ENCODE data around the gene SHKBP1. TPM values are rescaled to one million over a fixed set of nuclear protein-coding genes. Genes with fewer than 3 reads are reported as not detected.
"Not testable (repeated sequence)": the region's sequence is repeated elsewhere in the genome, so short reads cannot be mapped to it uniquely, and the experiment has no call there.

SHKBP1 gene
- total RNA-seq, 2 experiments from 2014 or later: 100 to 155 TPM

DNA sequence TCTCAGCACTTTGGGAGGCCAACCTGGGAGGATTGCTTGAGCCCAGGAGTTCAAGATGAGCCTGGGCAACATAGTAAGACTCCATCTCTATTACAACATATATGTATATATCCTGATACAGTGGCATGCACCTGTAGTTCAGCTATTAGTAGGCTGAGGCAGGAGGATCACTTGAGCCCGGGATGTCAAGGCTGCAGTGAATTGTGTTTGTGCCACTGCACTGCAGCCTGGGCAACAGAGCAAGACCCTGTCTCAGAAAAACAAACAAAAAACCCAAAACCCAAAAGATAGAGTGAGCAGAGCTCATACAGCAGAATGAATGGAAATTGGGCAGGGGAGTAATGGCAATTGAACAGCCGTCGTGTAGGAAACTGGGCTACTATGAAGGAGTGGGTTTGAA, 17.3 kb upstream of the SHKBP1 start:
- H3K27ac Mint-ChIP-seq: no peak overlapping the region
- ATAC-seq (no peak), DNase-seq (no peak)
- H3K4me3 Mint-ChIP-seq: no peak overlapping the region
- intact Hi-C loops (cut with DNase I, micrococcal nuclease): no loop called here
- H3K36me3 Mint-ChIP-seq (ENCODE audit: low read depth): no peaks in the 10 kb centered on the region
- ChIA-PET CTCF (interaction anchor here (0.8 kb wide), 1 partner anchor 11 kb away, joined by 5 read pairs; no protein-coding TSS in a partner anchor), POLR2A (no interaction called here)
- no peaks in the 10 kb centered on the region for H3K9me3 Mint-ChIP-seq (ENCODE audit: low read depth)
- peaks cover 28% of the 10 kb centered on the region for H3K27me3 Mint-ChIP-seq
- no peaks in the 10 kb centered on the region for H3K4me1 Mint-ChIP-seq

DNA sequence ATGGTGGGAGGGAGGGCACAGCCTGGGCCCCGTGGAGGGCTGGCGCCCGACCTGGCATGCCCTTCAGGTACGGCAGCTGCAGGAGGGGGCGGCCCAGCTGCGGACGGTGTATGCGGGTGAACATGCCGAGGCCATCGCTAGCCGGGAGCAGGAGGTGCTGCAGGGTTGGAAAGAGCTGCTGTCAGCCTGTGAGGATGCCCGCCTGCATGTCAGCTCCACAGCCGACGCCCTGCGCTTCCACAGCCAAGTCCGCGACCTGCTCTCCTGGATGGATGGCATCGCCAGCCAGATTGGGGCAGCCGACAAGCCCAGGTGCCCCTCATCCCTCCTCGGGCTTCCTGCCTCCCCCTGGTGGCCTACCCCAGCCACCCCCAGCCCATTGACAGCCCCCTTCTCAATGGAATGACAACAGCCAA, 16.6 kb upstream of the SHKBP1 start:
- intact Hi-C loops (cut with DNase I, micrococcal nuclease): no loop called here
- no peak overlapping the region for H3K4me3 Mint-ChIP-seq
- no peaks in the 10 kb centered on the region for H3K4me1 Mint-ChIP-seq
- ChIA-PET POLR2A (no interaction called here), CTCF (no interaction called here)
- no peaks in the 10 kb centered on the region for H3K9me3 Mint-ChIP-seq (ENCODE audit: low read depth)
- H3K36me3 Mint-ChIP-seq (ENCODE audit: low read depth): no peaks in the 10 kb centered on the region
- DNase-seq (no peak), ATAC-seq (no peak)
- no peak overlapping the region for H3K27ac Mint-ChIP-seq
- H3K27me3 Mint-ChIP-seq: peaks cover 22% of the 10 kb centered on the region

DNA sequence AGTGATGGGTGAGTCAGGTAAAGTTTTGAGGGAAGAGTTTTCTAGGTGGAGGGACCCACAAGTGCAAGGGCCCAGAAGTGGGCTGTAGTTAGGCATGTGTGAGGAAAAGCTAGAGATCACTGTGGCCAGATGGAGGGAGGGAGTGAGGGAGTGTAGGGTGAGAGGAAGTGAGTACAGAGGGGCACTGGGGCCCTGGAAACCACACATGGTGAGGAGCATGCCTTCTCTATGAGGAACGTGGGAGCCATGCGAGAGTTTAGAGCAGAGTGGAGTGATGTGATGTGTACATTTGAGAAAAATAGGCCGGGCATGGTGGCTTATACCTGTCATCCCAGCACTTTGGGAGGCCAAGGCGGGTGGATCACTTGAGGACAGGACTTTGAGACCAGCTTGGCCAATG, 14.7 kb upstream of the SHKBP1 start:
- ChIA-PET CTCF (interaction anchor here (0.7 to 1.4 kb wide), 2 partner anchors 46 to 84 kb away, joined by 3 read pairs; no protein-coding TSS in a partner anchor), POLR2A (no interaction called here)
- Mint-ChIP-seq H3K27me3 (peaks cover 26% of the 10 kb centered on the region), H3K9me3 (ENCODE audit: low read depth) (no peaks in the 10 kb centered on the region), H3K4me3 (no peak overlapping the region), H3K36me3 (ENCODE audit: low read depth) (no peaks in the 10 kb centered on the region), H3K4me1 (no peaks in the 10 kb centered on the region), H3K27ac (no peak overlapping the region)
- no peak for ATAC-seq
- intact Hi-C loops (cut with DNase I, micrococcal nuclease): no loop called here
- no peak for DNase-seq

DNA sequence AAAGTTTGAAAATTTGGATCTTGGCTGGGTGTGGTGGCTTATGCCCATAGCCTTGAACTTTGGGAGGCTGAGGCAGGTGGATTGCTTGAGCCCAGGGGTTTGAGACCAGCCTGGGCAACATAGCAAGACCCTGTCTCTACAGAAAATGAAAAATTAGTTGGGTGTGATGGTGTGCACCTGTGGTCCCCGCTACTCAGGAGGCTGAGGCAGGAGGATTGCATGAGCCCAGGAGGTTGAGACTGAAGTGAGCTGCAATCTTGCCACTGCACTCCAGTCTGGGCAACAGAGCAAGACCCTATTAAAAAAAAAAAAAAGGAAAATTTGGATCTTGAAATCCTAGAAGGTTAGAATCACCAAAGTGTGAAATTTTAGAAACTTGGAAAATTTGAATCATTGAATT, 12.1 kb upstream of the SHKBP1 start:
- H3K4me3 Mint-ChIP-seq; H3K27ac Mint-ChIP-seq; DNase-seq; H3K4me1 Mint-ChIP-seq; CTCF ChIA-PET; intact Hi-C loops (cut with DNase I, micrococcal nuclease); H3K36me3 Mint-ChIP-seq (ENCODE audit: low read depth); H3K9me3 Mint-ChIP-seq (ENCODE audit: low read depth); ATAC-seq: not testable (repeated sequence)
- POLR2A ChIA-PET: interaction anchor here (0.7 kb wide), 1 partner anchor 9 kb away, joined by 3 read pairs; no protein-coding TSS in a partner anchor
- H3K27me3 Mint-ChIP-seq: peaks cover 36% of the 10 kb centered on the region

DNA sequence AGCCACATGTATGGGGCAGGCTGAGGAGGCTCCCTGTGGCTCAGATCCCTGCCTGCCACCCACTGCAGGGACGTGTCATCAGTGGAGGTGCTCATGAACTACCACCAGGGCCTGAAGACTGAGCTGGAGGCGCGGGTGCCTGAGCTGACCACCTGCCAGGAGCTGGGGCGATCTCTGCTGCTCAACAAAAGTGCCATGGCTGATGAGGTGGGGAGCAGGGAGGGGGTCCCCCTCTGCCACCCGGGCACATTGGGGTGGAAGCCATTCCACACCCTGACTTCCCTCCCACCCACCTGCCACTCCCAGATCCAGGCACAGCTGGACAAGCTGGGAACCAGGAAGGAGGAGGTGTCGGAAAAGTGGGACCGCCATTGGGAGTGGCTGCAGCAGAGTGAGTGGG, 11.3 kb upstream of the SHKBP1 start:
- H3K27ac Mint-ChIP-seq: no peak overlapping the region
- POLR2A ChIA-PET: no interaction called here
- no peak overlapping the region for H3K4me3 Mint-ChIP-seq

DNA sequence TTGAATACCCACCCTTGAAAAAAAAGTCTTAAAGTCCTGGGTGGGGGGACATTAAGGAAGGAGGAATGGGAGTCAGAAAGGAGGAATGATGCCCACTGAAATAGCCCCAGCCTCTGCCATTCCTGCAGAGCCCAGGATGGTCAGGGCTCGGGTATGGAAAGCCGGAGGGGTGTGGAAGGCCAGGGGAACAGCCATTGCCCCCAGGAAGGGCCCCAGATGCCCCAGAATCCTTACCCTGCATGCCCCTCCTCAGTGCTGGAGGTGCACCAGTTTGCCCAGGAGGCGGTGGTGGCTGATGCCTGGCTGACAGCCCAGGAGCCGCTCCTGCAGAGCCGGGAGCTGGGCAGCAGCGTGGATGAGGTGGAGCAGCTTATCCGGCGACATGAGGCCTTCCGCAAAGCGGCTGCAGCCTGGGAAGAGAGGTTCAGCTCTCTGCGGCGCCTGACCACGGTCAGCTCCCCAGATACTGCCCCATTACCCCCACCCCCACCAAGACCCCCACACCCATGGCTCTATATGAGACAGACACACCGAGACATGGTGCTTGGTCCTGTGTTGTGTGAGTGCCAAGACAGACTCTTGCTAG, 10.7 kb upstream of the SHKBP1 start:
- Mint-ChIP-seq H3K4me1 (peaks cover 11% of the 10 kb centered on the region), H3K36me3 (ENCODE audit: low read depth) (no peaks in the 10 kb centered on the region), H3K9me3 (ENCODE audit: low read depth) (no peaks in the 10 kb centered on the region), H3K4me3 (no peak overlapping the region), H3K27ac (no peak overlapping the region), H3K27me3 (peaks cover 31% of the 10 kb centered on the region)
- intact Hi-C loops (cut with DNase I, micrococcal nuclease): no loop called here
- POLR2A ChIA-PET: no interaction called here
- CTCF ChIA-PET: interaction anchor here (1.5 kb wide), 1 partner anchor 13 kb away, joined by 3 read pairs; no protein-coding TSS in a partner anchor
- no peak for ATAC-seq
- DNase-seq: no peak

More for the DNA sequence above, 11.3 kb upstream of the SHKBP1 start:
- ATAC-seq (no peak), DNase-seq (no peak)
- Mint-ChIP-seq H3K36me3 (ENCODE audit: low read depth) (no peaks in the 10 kb centered on the region), H3K9me3 (ENCODE audit: low read depth) (no peaks in the 10 kb centered on the region), H3K4me1 (peaks cover 6% of the 10 kb centered on the region), H3K27me3 (peaks cover 34% of the 10 kb centered on the region)
- intact Hi-C loops (cut with DNase I, micrococcal nuclease): no loop called here
- CTCF ChIA-PET: no interaction called here

DNA sequence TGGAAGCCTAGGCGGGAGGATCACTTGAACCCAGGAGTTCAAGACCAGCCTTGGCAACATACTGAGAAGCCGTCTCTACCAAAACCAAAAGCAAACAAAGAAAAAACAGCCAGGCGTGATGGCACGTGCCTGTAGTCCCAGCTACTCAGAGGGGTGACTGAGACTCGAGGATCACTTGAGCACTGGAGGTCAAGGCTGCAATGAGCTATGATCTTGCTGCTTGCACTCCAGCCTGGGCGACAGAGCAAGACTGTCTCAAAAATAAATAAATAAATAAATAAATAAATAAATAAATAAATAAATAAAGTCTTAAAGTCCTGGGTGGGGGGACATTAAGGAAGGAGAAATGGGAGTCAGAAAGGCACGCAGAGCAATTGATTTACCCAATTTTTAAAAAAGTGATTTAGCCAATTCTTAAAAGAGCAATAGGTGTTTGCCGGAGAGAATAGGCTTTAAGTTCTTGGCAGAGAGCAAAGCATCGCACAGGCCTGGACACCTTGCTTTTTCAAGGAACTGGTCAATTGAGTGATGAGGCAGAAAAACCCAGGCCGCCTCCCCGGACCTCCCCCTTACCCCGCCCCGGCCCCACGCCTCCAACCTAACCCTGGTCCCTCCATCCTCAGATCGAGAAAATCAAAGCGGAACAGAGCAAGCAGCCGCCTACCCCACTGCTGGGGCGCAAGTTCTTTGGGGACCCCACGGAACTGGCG, 9.5 kb upstream of the SHKBP1 start:
- ATAC-seq: no peak
- DNase-seq: no peak
- intact Hi-C loops (cut with DNase I, micrococcal nuclease): no loop called here
- Mint-ChIP-seq H3K36me3 (ENCODE audit: low read depth) (no peaks in the 10 kb centered on the region), H3K27me3 (peaks cover 26% of the 10 kb centered on the region), H3K9me3 (ENCODE audit: low read depth) (no peaks in the 10 kb centered on the region), H3K4me3 (no peak overlapping the region), H3K27ac (no peak overlapping the region), H3K4me1 (peaks cover 12% of the 10 kb centered on the region)
- CTCF ChIA-PET: interaction anchor here (1.0 to 1.5 kb wide), 3 partner anchors 14 to 51 kb away, joined by 3 read pairs; no protein-coding TSS in a partner anchor
- POLR2A ChIA-PET: no interaction called here

DNA sequence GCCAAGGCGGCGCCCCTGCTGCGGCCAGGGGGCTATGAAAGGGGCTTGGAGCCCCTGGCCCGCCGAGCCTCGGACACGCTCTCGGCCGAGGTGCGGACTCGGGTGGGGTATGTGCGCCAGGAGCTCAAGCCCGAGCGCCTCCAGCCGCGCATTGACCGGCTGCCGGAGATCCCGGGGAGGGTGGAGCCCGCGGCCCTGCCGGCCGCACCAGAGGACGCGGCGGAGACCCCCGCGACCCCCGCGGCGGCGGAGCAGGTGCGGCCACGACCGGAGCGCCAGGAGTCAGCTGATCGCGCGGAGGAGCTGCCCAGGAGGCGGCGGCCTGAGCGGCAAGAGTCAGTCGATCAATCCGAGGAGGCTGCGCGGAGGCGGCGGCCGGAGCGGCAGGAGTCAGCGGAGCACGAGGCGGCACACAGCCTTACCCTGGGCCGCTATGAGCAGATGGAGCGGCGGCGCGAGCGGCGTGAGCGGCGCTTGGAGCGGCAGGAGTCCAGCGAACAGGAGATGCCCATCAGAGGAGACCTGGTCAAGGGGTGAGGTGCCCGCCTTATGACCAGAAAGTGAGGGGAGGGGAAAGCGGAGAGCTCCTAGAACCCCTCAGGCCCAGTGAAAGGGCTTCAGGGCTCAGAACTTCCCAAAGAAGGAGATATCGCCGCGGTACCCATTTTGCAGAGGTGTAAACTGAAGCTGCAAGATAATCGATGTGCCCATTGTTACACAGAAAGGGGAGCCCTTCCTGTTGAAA, 8.8 kb upstream of the SHKBP1 start:
- peaks cover 26% of the 10 kb centered on the region for H3K27me3 Mint-ChIP-seq
- no peak overlapping the region for H3K4me3 Mint-ChIP-seq
- CTCF ChIA-PET: interaction anchor here (0.8 to 1.1 kb wide), 3 partner anchors 40 to 238 kb away, joined by 3 read pairs; no protein-coding TSS in a partner anchor
- no peaks in the 10 kb centered on the region for H3K36me3 Mint-ChIP-seq (ENCODE audit: low read depth)
- intact Hi-C loops (cut with DNase I, micrococcal nuclease): no loop called here
- ATAC-seq (no peak), DNase-seq (no peak)
- POLR2A ChIA-PET: no interaction called here
- no peak overlapping the region for H3K27ac Mint-ChIP-seq
- no peaks in the 10 kb centered on the region for H3K9me3 Mint-ChIP-seq (ENCODE audit: low read depth)
- H3K4me1 Mint-ChIP-seq: peaks cover 12% of the 10 kb centered on the region

DNA sequence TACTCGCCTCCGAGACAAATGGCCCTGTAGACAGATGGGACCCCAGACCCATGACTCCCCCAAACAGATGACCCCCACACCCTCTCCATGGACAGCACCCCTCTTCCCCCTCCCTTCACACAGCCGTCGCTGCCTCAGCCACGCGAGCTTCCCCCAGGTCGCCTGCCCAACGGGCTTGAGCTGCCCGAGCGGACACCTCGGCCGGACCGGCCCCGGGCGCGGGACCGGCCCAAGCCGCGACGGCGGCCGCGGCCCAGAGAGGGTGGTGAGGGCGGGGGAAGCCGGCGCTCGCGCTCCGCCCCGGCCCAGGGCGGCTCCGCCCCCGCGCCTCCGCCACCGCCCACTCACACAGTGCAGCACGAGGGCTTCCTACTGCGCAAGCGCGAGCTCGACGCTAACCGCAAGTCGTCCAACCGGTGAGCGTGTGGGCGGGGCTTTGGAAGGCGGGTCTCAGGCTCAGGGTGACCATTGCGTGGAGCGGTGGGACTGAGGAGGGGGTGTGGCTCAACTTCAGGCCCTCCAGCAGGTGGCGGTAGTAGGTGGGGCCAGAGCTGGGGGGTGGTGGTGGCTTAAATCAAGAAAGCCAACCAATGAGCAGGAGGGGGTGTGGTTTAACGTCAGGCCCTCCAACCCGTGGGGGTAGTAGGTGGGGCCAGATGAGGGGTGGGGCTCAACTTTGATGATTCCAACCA, 6.2 kb upstream of the SHKBP1 start:
- ChIA-PET CTCF (interaction anchor here (0.6 to 1.9 kb wide), 7 partner anchors 21 to 380 kb away, joined by 3 to 5 read pairs (median 3); no protein-coding TSS in a partner anchor), POLR2A (interaction anchor here (0.6 to 0.8 kb wide), 3 partner anchors 15 to 35 kb away, joined by 4 to 5 read pairs (median 4); no protein-coding TSS in a partner anchor)
- intact Hi-C loops (cut with DNase I, micrococcal nuclease): loop anchor here (1.0 to 2.0 kb wide), 11 partner anchors 21 to 167 kb away; partner anchors contain the start of genes BLVRB (in 1 of the 2) and COQ8B (in 1 of the 2)
- H3K27ac Mint-ChIP-seq: peak overlapping the region; percentile 7
- H3K4me1 Mint-ChIP-seq: peaks cover 12% of the 10 kb centered on the region
- ATAC-seq (peak; percentile 94), DNase-seq (peak; percentile 97)
- peak overlapping the region; percentile 50 for H3K4me3 Mint-ChIP-seq
- no peaks in the 10 kb centered on the region for H3K9me3 Mint-ChIP-seq (ENCODE audit: low read depth)
- H3K27me3 Mint-ChIP-seq: peaks cover 19% of the 10 kb centered on the region
- H3K36me3 Mint-ChIP-seq (ENCODE audit: low read depth): no peaks in the 10 kb centered on the region

DNA sequence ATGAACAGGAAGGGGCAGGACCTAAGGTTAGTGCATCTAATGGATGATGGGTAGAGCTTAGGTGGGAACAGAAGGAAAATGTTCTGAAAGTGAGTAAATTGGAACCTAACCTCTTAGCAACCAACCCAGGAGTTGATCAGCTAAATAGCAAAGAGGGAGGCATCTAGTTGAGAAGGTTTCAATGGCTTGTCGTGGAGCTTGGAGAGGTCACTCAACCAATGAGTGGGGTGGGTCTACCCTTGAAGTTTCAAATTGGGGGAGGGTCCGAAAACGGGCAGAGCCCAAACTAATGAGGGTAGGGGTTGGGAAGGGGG, 5.7 kb upstream of the SHKBP1 start:
- ChIA-PET POLR2A (interaction anchor here (0.8 kb wide), 1 partner anchor 22 kb away, joined by 4 read pairs; no protein-coding TSS in a partner anchor), CTCF (interaction anchor here (0.6 to 1.9 kb wide), 8 partner anchors 22 to 381 kb away, joined by 3 to 5 read pairs (median 3); no protein-coding TSS in a partner anchor)
- DNase-seq (no peak), ATAC-seq (no peak)
- Mint-ChIP-seq H3K9me3 (ENCODE audit: low read depth) (no peaks in the 10 kb centered on the region), H3K27me3 (peaks cover 18% of the 10 kb centered on the region), H3K4me1 (peaks cover 13% of the 10 kb centered on the region), H3K27ac (peak overlapping the region; percentile 7), H3K4me3 (peak overlapping the region; percentile 50), H3K36me3 (ENCODE audit: low read depth) (no peaks in the 10 kb centered on the region)
- intact Hi-C loops (cut with DNase I, micrococcal nuclease): loop anchor here in 1 of 2 experiments (2.0 kb wide), 1 partner anchor 34 kb away; no protein-coding TSS in a partner anchor

Data from activated CD4-positive, alpha-beta T cell treated with anti-CD3 and anti-CD28 coated beads for 36 hours (primary cell).